ENCODE measurements around the gene IRAK1BP1.
"Not testable (repeated sequence)": the region's sequence is repeated elsewhere in the genome, so short reads cannot be mapped to it uniquely, and the experiment has no call there.

IRAK1BP1 gene

DNA sequence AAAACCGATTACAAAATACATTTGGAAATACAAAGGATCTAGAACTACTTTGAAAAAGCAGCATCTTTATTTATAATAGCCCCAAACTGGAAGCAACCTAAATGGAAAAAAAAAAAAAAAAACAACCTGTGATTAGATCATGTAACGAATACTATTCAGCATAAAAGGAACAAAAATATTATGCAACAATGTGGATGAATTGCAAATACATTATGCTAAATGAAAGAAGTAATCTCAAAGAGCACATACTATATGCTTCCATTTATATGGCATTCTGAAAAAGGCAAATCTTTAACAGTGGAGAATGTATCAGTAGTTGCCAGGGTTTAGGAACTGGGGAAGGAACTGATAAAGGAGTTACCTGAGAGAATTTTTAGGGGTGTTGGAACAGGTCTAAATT lies 28.9 kb downstream of the IRAK1BP1 start:
- no peak for DNase-seq

DNA sequence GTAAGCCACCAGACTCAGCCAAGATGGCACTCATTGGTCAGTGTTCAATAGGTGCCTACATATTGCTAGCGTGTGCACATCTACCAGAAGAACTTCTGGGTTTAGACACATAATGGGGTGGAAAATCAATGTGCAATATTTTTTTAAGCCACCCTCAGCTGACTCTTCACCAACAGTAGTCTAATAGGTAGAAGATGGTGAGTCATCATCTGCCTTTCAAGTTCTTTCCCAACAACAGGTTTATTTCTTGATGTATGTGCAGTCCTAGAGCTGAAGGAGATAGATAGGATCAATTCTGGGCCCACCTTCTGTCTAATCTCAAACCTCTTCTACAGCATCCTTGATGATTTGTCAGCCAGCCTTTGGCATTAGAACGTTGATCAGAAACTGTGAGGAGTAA lies 41.3 kb downstream of the IRAK1BP1 start:
- DNase-seq, result no peak

DNA sequence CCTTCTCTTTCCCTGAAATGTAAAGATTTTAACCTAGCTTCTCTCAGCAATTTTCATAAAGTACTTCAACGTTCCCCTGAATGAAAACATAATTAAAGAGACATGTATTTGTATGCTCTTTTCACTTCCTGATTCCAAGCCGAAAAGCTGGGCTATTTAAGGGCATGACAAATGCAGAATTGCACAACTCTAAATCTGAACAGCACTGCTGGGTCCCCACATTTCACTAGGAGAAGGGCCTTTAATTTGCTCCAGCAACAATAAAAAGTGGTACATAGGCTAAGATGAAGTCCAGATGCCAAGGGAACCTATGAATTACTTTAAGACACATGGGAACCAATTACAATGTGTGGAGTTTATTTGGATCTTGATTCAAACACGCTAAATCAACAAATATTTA lies 42.0 kb downstream of the IRAK1BP1 start:
- no peak for DNase-seq

DNA sequence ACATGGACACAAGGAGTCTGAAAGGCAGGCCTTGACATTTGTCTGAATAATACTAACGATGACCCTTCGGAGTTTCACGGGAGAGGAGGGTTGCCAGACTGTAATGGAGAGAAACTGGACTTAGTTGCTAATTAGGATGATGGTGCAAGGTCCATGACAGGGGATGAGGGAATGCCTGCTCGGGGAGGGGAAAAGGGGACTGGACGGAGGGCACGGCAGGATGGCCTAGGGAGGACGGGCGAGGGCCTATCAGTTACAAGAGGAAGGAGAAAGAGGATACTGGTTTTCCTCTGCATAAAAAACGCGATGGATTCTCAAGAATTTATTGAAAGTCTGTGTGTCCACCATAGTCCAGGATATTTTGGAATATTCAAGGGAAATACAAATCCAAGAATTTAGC lies 42.7 kb downstream of the IRAK1BP1 start:
- DNase-seq, result no peak

DNA sequence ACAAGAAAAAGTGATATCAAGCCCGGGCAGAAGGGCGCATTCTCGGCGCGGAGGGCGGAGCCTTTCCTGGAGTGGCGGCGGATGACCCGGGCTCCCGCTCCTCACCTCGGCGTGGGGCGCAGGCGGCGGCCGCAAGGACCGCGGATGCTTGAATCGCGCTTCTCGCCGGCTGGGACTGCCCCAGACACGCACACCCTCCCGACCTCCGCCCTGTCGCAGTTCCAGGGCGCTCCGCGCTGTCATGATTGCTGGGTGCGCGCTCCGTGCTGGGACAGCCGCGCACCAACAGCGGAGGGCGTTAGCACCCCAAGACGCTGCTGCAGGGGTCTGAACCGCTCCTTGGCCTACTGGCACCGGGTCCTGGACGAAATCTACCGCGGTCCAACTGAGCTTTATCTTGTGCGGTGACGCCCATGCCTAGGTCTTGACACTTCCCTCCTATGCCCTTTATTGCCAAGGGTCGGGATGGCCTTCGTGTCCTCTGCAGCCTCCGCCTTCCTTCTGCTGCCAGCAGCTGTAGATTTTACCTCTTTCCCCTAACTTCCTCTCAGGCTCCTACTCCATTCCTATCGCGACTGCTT lies 43.3 kb downstream of the IRAK1BP1 start:
- DNase-seq, result peak; percentile 76

DNA sequence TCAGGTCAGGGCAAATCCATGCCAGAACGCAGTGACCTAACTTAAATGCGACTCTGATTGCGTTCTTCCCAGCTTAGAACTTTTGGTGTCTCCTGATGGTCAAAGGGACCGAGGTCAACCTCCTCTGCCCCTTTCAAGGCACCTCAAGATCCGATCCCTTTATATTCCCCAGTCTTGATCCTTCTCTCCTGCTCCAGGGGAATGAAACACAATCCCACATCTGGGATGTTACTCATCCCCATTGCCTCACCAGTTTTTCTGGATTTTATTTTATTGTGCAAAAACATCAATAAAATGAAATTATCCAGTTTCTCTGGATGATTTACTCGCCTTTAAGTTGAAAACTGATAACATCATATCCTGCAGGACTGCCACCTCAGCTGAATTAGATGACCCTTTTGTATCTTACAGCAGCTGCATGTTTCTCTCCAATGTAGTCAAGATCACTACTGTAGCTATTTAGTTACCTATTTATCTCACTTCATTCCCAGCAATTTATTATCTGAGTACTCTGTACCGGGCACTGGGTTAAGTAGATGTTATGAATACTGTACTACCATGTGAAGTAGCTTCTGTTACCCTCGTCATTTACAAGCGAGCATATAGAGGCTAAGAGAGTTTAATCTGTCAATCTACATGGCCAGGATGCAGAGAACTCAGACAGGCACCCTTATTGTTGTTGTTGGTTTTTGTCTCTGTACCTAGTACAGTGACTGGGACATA lies 44.0 kb downstream of the IRAK1BP1 start:
- no peak for DNase-seq

DNA sequence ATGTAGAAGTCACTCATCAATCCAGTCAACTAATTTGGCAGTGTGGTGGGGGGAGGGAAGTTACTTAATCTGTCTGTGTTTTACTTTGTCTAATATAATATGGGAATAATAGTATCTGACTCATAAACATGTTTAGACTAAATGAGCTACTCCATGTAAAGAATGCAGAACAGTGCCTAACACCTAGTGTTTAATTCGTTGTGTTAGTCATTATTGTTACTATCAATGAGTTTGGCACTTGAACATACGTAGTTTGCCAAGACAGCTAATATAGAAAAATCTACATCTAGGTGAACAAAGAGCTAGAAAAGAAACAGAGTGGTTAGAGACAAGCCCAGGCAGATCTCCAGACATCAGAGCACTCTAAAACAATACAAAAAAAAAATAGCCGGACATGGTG lies 49.1 kb downstream of the IRAK1BP1 start:
- no peak for DNase-seq

DNA sequence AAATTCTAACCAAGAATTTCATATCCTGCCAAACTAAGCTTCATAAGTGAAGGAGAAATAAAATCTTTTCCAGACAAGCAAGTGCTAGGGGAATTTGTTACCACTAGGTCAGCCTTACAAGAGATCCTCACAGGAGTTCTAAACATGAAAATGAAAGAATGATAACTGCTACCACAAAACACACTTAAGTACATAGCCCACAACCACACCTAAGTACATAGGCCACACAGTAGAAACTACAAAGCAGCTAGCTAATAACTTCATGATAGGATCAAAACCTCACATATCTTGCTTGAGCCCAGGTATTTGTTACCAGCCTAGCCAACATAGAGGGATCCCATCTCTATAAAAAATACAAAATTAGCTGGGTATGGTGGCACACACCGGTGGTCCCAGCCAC lies 50.4 kb downstream of the IRAK1BP1 start:
- DNase-seq, result no peak

DNA sequence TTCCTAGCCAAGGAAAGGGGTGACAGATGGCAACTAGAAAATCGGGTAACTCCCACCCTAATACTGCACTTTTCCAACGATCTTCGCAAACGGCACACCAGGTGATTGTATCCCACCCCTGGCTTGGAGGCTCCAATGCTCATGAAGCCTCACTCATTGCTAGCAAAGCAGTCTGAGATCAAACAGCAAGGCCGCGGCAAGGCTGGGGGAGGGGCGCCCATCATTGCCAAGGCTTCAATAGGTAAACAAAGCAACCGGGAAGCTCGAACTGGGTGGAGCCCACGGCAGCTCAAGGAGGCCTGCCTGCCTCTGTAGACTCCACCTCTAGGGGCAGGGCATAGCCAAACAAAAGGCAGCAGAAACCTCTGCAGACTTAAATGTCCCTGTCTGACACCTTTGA lies 53.8 kb downstream of the IRAK1BP1 start:
- not testable (repeated sequence) for DNase-seq

DNA sequence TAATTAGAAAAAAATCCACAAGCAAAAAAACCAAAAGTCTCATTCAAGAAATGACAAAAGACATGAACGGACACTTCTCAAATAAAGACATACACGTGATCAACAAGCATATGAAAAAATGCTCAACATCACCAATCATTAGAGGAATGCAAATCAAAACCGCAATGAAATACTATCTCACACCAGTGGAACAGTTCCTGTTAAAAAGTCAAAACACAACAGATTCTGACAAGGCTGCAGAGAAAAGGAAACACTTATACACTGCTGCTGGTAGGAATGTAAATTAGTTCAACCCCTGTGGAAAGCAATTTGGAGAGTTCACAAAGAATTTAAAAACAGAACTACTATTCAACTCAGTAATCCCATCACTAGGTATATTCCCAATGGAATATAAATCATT lies 58.0 kb downstream of the IRAK1BP1 start:
- no peak for DNase-seq

DNA sequence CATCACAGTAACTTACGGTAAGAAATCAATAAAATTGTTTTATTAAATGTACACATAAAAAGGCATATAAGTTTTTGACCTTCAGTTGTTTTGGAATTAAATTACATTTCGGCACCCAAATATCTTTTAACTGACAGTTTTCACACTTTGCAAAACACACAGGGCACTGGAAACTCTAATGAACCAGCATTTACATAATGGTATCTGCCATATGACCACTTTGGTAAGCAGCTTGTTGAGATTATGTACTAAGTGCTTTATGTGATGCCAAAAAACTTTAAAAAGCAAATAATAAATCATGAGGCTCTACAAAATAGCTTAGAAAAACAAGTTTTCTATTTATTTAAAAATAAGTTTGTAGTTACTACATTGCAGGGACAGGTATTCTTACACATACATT lies 68.2 kb downstream of the IRAK1BP1 start:
- DNase-seq, result no peak

DNA sequence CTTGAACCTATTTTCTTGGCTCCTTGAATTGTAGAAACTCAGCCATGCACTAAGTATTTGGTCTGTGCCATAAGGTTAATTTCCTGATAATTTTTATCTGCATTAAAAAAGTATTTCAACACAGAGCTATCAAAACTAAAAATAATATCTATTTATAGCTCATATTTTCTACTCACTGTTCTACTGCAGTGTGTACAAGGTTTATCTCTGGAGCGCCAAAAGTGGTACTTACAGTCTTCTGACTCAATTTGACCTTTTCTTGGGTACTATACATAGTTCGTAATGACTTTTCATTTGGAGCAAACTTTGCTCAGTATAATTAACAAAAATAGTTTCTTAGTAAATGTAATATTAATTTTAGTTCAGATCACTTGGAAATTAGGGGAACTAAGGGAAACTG lies 69.2 kb downstream of the IRAK1BP1 start:
- no peak for DNase-seq

DNA sequence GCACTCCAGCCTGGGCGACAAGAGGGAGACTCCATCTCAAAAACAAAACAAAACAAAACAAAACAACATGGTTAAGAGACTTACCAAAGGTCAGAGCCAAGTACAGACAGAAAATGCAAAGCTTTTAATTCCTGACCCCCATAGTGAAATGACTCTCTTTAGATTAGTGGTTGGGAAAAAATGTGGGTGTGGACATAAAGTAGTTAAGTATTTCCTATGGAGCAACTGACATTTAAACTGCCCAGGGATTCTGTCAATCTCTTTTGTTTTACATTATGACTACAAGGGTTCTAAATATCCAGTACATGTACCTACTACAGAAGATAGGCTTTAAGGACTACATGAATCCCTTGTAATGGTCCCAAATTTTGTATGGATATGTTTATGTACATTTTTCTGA lies 75.1 kb downstream of the IRAK1BP1 start:
- DNase-seq, result no peak

DNA sequence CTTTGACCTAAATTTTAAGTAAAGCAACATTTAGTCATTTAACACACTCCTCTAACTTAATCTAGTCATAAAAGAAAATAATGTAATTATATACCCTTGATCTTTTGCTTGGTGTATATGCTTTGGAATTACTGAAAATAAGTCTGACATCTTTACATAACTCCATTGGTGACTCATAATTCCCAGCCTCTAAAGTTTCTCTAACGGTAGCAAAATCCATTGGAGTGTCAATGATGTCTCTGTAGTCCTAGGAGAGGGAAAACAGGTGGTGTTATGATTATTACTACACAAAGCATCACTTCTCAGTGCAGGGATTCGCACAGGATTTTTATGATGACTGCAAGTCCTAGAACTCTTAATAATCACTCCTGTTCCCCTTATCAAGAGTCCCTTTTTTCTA lies 80.2 kb downstream of the IRAK1BP1 start:
- DNase-seq, result no peak

DNA sequence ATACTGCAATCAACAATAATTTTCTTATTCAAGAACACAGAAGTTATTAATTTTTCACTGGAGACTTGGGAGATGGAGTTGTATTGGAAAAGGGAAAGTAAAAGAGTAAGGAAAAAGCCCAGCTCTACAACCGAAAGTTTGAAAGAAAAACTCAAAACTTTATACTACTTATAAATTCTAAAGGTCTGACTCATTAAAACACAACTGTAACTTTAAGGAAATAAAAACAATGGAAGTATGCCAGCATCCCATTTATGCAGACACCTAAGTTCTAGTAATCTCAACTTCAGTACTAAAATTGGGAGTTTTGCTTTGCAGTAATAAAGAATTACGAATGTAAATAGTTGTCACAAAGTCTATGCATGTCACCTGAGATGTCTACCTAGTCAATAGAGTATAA lies 80.6 kb downstream of the IRAK1BP1 start:
- DNase-seq, result no peak

DNA sequence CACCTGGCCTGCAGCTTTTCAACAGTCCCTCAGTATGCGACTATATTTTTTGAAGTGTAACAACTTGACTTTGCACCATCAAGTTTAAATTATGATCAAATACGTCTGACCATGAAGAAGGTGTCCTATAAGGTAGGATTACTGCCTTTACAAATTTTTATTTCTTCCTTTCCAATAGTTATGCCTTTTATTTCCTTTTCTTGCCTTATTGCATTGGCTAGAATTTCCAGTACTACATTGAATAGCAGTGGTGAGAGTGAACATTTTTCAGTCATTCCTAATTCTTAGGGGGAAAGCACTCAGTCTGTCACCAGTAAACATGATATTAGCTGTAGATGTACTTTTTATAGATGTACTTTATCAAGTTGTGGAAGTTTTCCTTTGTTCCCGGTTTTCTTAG lies 81.4 kb downstream of the IRAK1BP1 start:
- DNase-seq, result no peak

DNA sequence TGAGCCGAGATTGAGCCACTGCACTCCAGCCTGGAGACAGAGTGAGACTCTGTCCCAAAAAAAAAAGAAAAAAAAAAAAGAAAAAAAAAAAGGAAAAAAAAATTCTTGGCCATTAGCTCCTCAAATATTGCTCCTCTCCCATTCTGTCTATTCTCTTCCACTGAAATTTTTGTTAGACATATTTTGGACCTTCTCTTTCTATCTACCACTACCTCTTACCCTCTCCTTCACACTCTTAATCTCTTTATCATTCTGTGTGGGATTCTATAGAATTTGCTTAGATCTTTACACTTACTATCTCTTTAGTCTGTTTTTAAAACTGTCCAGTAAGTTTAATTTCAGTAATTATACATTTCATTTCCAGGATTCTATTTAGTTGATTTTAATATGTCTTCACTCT lies 85.0 kb downstream of the IRAK1BP1 start:
- no peak for DNase-seq
